HL-60/S4 treated with phorbol 12-myristate 13-acetate at 8.2 ng/mL for 4 days and 3 days (cell line): ENCODE data around the gene U2AF1L4.
"Not testable (repeated sequence)": the region's sequence is repeated elsewhere in the genome, so short reads cannot be mapped to it uniquely, and the experiment has no call there.

Experiments used
- in situ Hi-C: fragments of 300-500 bp; cut with MboI; formaldehyde crosslinking; loops from 2 replicates; pipeline ENCODE4 v1.15.0; 2022; ENCODE audit warnings: low sequenced_read_pairs

U2AF1L4 gene

DNA sequence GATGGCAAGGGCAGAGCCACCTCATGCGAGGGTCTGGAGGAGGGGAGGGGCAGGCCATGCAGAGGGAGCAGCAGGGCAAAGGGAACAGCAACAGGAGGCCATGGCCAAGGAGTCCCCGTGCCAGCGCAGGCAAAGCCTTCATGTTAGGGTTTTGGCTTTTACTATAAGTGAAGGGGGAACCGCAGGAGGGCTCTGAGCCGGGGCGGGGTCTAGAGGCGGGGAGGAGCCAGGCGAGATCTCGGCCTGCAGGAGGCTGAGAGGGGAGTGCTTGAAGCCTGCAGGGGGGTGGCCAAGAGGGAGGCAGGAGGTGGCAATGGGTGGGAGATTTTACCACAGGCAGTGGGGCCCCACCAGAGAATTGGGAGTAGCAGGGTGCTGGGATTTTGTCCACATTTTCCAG, 36.4 kb upstream of the U2AF1L4 start:
- in situ Hi-C loops, result no loop called here

DNA sequence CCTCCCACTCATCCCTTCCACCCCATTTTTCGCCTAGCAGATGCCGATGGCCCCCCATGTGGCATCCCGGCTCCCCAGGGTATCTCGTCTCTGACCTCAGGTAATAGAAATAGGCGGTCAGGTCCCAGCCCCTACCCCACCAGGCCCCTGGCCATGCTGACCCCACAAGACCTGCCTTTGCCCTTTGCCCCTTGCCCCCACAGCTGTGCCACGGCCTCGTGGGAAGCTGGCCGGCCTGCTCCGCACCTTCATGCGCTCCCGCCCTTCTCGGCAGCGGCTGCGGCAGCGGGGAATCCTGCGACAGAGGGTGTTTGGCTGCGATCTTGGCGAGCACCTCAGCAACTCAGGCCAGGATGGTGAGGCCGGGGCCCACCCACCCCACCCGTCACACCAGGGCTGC, 35.5 kb upstream of the U2AF1L4 start:
- in situ Hi-C loops, result no loop called here

DNA sequence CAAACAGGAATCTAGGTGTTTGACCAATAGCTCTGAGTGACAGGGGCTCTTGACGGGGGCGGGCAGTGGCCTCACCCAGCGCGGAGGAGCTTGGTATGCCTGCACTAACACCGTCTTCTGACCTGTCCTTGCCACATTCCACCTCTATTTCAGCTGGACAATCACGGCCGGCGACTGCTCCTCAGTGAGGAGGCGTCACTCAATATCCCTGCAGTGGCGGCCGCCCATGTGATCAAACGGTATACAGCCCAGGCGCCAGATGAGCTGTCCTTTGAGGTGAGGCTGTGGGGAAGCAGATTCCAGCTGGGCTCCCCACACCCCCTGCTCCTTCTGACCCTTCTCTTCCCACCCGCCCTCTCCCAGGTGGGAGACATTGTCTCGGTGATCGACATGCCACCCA, 34.8 kb upstream of the U2AF1L4 start:
- in situ Hi-C loops, result no loop called here

DNA sequence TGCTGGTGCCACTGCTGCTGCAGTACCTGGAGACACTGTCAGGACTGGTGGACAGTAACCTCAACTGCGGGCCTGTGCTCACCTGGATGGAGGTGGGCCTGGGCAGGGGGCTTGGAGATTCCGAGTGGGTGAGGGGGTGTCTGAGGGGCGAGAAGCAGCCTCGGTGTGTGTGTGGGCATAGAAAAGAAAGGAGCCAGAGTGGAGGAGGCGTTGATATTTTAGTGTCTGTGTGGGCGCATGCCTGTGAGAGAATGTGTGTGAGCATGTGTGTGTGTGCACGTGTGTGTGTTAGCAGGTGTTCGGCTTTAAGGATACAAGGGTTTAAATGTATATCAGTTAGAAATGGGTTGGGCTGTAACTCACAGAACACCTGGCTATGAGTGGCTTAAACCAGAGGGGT, 33.8 kb upstream of the U2AF1L4 start:
- in situ Hi-C loops, result no loop called here

DNA sequence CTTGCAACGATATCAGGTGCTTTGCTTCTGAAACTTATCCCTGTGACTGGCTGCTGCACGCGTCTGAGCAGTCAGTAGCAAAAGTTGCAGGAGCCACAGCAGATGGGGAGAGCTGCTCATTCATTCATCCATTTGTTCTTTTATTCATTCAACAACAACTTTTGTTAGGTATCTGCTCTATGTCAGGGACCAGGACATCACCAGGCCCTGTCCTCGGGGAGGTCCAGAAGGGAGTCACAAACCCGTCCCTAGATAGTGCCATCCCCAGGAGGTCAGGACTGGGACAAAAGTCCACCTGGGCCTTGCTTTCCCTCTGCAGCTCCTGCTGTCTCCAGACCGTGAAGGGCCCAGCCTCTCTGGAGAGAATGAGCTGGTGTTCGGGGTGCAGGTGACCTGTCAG, 32.7 kb upstream of the U2AF1L4 start:
- in situ Hi-C loops, result no loop called here

DNA sequence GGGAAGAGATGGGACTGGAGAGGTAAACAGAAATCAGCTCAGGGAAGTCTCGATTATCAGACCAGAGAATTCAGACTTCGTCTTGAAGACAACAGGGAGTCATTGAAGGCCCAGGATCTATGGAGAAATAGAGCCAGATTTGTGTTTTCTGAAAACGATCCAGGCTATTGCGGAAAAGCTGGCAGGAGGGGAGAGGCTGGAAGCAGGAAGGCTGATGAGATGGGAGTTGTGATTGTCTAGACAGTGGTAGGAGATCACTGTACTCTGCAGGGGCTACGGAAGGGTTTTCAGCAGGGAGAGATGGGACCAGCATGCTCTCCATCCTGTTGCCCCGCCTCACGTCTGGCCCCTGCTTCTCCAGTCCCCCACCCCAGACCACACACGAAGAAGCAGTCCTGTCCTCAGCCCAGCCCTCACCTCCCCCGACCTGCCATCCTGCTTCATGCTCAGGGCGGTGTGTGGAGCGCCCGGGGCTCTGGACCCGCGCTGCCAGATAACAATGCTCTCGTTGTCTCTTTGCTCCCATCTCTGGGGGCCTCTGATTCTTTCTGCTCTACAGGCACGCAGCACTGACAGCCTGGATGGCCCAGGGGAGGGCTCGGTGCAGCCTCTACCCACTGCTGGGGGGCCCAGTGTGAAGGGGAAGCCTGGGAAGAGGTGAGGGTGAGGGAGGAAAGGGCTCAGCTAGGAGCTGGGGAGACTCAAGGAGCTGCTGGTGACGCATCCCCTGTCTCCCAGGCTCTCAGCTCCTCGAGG, 32.0 kb upstream of the U2AF1L4 start:
- in situ Hi-C loops, result no loop called here

DNA sequence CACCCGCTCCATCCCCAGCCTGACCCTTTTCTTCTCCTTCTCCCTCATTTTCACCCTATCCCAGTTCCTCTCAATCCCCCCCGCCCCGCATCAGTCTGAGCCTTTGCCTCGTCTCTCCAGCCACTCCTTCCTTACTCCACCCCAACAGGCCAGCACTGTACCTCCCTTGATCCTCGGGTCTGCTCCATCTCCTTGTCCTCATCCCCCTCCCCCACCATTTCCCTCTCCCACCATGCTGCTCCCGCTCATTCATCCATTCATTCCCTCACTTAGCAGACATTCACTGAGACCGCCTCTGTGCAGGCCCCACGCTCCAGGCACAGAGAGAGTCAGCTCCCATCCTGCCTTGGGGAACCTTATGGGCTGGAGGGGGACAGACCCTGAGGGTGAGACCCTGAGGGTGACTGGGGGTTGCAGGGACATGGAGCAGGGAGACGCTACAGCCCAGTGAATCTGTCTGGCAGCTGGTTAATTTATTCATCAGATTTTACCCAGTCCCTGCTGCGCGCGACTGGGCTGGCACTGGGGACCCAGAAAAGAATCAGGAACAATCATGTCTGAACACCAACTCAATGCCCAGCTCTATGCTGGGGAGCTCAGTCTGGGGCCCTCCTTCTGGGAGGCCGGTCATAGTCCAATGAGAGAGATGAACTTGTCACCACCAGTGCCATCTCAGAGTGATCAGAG, 31.0 kb upstream of the U2AF1L4 start:
- in situ Hi-C loops, result no loop called here

DNA sequence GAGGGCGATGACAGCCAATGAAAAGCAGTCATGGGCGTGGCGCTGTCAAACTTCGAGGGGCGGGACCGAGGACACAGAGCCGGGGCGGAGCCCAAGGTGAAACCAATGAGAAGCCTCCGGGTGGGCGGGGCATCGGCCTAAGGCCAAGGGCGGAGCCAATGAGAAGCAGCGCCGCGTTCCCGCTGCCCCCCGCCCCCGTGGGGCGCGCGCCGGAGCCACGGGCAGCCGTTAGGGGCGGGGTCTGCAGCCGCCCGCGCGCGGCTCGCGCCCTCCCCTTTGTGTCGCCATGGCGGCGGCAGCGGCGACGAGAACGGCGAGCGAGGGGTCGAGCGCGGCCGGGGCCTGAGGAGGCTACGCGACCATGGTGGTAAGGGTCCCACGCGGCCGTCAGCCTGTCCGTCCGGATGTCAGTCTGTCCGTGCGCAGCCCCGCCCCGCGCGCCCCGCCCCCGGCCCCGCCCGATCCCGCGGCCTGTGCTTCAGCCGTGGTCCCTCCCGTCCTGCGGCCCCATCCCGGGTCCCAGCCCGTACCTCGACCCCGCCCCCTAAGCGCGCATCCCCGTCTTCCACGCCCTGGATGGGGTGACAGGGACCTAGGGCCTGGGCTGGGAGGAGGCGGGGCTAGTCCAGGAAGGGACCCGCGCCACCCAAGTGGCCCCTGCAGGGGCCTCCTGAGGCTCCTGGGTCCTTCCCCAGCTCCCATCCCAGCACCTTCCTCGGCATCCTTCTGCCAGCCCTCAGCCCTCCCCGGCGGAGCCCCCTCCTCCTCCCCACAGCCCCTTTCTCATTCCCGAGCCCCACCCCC, 30.3 kb upstream of the U2AF1L4 start, which contains the start of gene ARHGAP33:
ARHGAP33 (plus strand) TSS at position 267 of the 804 bp plus-strand sequence; CDS start at position 362, 95 bp downstream.
- in situ Hi-C loops, result no loop called here

DNA sequence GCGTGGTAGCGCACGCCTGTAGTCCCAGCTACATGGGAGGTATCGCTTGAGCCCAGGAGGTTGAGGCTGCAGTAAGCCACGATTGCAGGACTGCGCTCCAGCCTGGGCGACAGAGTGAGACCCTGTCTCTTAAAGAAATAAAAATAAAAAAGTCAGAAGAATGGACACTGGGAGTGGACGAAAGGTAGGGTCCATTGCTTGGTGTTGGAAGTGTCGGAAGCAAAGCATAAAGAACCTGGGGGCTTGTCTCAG, 29.8 kb upstream of the U2AF1L4 start:
- in situ Hi-C loops, result no loop called here

DNA sequence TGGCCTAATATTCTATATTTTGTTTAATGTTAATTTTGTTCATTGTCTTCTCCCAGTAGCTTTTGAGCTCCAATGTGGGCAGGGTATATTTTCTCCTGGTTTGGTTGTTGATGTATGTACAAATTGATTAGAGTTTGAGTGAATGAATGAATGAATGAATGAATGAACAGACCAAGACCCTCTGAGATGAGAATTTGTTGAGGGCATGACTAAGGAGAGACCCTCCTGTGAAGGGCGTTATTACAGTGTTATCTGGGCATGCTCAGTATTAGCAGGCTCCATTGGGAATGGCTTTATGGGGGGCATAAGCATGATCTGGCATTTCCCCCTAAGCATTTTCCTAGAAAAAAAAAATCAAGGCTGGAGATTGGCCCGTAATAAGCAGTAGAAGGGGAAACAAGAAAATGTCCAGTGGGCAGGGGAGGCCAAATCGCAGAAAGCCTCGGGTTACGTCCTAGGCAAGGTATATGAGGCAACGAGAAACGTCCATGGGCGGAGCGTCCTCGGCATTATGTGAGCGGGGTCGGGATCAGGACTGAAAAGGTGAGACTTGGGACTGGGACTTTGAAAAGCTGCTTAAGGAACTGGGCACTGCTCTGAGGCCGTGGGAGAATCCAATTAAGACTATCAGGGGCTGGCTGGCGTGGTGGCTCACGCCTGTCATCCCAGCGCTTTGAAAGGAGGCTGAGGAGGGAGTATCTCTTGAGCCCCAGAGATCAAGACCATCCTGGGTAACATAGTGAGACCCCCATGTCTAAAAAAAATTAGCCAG, 29.2 kb upstream of the U2AF1L4 start:
- in situ Hi-C loops, result no loop called here

DNA sequence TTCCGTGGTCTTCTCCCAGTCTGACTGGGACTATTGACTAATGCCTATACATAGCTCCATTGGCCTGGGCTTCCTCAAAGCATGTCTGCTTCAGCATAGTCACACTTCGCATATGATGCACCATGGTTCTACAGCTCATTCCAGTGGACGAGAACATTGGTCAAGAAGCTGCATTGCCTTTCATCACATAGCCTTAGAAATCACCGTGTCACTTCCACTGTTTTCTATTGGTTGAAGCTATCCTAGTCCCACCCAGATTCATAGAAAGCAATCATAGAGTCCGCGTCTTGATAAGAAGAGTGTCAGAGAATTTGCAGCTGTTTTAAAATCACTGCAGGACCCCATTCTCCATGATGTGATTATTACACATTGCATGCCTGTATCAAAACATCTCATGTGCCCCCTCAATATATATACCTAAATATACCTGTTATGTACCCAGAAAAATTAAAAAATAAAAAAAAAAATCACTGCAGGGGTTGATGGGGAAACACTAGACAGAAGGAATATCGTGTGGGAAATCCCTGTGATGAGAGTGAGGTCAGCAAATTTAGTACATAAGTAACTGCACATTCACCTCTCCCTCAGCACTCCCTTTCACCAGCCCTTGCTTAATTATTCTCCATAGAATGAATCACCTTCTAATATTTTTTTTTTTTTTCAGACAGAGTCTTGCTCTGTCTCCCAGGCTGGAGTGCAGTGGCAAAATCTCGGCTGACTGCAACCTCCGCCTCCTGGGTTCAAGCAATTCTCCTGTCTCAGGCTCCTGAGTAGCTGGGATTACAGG, 28.0 kb upstream of the U2AF1L4 start:
- in situ Hi-C loops, result no loop called here

DNA sequence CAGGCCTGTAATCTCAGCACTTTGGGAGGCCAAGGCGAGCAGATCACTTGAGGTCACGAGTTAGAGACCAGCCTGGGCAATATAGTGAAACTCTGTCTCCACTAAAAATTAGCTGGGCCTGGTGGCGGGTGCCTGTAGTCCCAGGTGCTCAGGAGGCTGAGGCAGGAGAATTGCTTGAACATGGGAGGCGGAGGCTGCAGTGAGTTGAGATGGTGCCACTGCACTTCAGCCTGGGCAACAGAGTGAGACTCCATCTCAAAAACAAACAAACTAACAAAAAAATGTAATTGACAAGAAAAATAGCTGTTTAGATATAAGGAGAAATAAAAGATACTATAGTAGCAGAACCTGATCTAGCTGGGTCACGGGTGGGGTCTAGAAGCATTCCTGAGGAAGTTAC, 27.1 kb upstream of the U2AF1L4 start:
- in situ Hi-C loops, result not testable (repeated sequence)

DNA sequence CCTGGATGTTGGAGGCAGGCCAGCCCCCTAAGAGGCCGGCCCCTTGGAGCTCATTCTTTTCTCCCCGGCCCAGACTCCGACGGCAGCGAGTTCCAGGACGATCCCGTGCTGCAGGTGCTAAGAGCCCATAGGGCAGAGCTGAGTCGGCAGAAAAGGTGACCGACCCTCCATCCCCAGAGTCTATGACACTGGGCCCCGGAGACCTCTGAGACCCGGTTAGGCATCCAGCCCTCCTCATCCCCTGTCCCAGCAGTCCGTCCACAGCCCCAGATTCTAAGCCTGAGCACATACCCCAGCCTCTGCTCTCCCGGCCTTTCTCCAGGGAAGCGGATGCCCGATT, 22.8 kb upstream of the U2AF1L4 start:
- in situ Hi-C loops, result no loop called here

DNA sequence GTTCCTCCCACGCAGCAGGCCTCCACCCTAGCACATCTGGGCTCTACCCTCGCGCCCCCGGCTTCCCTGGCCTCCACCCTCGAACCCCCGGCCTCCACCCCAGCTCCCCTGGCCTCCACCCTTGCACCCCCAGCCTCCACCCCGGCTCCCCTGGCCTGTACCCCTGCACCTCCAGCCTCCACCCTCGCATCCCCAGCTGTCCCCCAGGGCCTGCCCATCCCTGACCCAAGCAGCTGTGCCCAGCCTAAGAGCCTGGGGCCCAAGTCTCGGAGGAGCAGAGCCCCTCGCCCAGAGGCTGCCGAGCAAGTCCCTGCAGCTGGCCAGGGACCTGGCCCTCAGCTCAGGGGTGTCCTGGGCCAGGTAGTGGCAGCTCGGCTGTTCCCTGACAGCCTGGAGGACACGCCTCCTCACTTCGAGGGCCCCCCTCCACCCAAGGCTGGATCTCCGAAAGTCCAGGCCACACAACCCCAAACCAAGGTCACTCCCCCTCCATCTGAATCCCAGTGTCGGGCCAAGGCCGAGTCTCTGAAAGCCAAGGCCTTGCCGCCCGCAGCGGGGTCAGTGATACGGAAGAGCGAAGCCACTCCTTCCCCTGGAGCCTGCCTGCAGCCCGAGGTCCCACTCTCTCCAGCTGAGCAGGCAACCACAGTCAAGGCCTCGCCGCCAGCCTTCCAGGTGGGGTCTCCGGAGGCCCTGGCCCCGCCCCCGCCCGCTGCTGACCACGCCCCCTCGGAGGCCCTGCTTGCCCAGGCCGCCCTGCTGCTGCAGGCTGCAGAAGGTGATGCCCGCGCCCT, 22.3 kb upstream of the U2AF1L4 start:
- in situ Hi-C loops, result no loop called here

DNA sequence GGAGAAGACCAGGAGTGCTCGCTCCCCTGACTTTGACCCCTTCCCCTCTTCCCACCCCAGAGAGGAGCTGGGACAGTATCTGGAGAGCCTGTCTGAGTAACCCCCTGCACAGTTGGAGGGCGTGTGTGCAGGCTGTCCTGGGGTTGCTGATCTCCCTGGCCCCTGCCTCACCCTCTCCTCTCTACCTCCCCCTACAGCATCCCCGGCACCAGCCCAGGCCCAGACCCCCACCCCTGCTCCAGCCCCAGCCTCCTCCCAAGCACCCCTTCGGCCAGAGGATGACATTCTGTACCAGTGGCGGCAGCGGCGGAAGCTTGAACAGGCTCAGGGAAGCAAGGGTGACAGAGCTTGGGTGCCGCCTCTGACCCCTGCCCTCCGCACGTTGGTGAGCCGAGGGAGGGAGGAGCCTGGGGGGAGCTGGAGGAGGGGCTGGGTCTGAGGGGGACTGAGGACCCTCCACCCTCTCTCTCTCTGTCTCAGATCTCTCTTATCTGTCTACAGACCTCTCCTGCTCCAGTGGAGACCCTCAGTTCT, 21.4 kb upstream of the U2AF1L4 start:
- in situ Hi-C loops, result no loop called here

DNA sequence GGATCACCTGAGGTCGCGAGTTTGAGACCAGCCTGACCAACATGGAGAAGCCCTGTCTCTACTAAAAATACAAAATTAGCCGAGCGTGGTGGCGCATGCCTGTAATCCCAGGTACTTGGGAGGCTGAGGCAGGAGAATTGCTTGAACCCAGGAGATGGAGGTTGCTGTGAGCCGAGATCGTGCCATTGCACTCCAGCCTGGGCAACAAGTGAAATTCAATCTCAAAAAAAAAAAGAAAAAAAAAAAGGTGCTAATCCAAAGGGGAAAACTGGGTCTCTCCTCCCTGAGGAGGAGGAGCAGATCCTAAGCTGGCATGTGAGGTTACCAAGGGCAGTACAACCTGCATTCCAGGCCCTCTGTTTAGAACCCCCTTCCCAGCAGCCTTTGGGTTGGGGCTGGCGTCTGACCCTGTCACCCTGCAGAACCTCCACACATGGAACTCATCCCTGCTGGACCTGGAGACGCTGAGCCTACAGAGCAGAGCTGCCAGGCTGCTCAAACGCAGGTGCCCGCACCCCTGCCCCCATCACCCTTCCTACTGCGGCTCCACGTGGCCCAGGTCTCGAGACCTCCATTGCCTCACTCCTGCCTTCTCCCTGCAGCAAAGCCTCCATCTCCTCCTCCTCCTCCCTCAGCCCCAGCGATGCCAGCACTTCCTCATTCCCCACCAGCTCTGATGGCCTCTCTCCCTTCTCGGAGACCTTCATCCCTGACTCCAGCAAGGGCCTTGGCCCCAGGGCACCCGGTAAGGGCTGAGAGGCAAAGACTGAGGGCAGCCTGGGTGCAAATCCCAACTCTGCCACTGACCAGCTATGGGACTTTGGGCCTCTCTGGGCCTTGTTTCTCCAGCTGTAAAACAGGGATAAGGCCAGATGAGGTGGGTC, 19.5 kb upstream of the U2AF1L4 start:
- in situ Hi-C loops, result no loop called here

DNA sequence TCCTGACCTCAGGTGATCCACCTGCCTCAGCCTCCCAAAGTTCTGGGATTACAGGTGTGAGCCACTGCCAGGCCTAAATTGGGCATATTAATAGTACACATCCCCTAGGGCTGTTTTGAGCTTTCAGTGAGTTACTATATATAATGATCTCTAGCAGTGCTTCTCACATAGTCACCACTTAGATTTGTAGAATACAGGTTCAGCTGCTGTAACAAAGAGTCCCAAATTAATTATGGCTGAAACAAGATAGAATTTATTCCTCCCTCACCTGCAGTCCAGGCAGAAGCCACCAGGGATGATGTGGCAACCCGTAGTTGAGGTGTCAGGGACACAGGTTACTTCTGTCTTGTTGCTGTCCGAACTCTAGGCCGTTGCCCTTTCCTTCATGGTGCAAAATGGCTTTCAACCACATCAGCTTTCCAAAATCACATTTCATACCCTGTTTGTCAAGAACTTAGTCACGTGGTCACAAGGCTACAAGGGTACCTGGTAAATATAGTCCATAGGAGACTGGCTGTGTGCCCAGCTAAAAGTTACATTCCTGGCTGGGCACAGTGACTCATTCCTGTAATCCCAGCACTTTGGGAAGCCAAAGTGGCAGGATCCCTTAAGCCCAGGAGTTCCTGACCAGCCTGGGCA, 15.6 kb upstream of the U2AF1L4 start:
- in situ Hi-C loops, result no loop called here

DNA sequence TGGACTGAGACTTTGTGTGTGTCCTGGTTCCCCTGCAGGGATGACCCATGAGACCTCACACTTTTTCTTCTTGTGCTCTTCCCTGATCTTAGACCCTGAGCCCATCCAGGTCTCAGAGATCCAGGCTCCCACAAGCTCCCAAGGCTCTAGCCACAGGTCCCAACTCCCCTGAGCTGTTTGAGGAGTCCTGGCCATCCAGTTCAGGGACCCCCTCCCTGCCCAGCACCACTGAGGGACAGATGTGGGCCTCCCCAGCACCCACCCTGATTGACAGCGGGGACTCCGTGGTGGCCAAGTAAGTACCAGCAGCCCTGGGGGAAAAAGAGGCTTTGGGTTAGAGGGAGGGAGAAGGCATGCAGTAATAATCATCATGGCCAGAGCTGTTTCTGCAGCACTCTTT, 14.5 kb upstream of the U2AF1L4 start:
- in situ Hi-C loops, result no loop called here
